Esophagus muscularis mucosa (tissue), 4 donors: ENCODE results near the gene SCO2. TPM values are rescaled to one million over a fixed set of nuclear protein-coding genes. Genes with fewer than 3 reads are reported as not detected.
A peak's percentile ranks its signal among the peaks of the same experiment; 100 is the strongest.

ENCODE experiments used
- DNase-seq: peaks from one replicate; pipeline ENCODE4 v3.0.0-alpha.2; 2017; ENCODE audit errors: extremely low spot score
- H3K27ac ChIP-seq, 4 donors: fragments of 200-600 bp; sonication (generic); replicated peaks in 1 of 4; 1 replicate in 3 of 4; 2 replicates in 1 of 4; pipeline ENCODE4 v1.5.1; 2016 to 2019; ENCODE audit warnings: mild to moderate bottlenecking in 1 of 4
- H3K27me3 ChIP-seq, 4 donors: fragments of 200-600 bp; sonication (generic); one replicate each; pipeline versions ENCODE4 v1.5.1 to v1.6.0; 2016 to 2019
- H3K36me3 ChIP-seq, 4 donors: fragments of 200-600 bp; sonication (generic); one replicate each; pipeline ENCODE4 v1.5.1; 2016 to 2019
- H3K4me1 ChIP-seq, 4 donors: fragments of 200-600 bp; sonication (generic); one replicate each; pipeline ENCODE4 v1.5.1; 2016 to 2019
- H3K4me3 ChIP-seq, 4 donors: fragments of 200-600 bp; sonication (generic); 1 replicate in 2 of 4; 2 replicates in 2 of 4; pipeline ENCODE4 v1.5.1; 2016 to 2019; ENCODE audit warnings: mild to moderate bottlenecking in 4 of 4, moderate library complexity in 1 of 4
- H3K9me3 ChIP-seq, 4 donors: fragments of 200-600 bp; sonication (generic); 1 replicate in 3 of 4; 2 replicates in 1 of 4; pipeline ENCODE4 v1.5.1; 2016 to 2019
- EP300 ChIP-seq: sonication (generic); formaldehyde crosslinking; IDR thresholded peaks from one replicate; pipeline ENCODE4 v1.6.1; 2017; ENCODE audit warnings: antibody characterized with exemption
- POLR2A ChIP-seq: fragments of 450-650 bp; IDR thresholded peaks from one replicate; pipeline ENCODE4 v1.6.1; 2017; ENCODE audit warnings: antibody characterized with exemption, moderate library complexity, mild to moderate bottlenecking, low read depth
- POLR2AphosphoS5 ChIP-seq, 2 donors: sonication (generic); formaldehyde crosslinking; IDR thresholded peaks; one replicate each; pipeline ENCODE4 v1.6.1; 2017; ENCODE audit warnings: antibody characterized with exemption in 2 of 2
- whole genome bisulfite sequencing: methylation state at CpG from one replicate; pipeline ENCODE4 v1.1.5; 2018; 5-methylcytosine and 5-hydroxymethylcytosine counted together
- intact Hi-C: fragments of 100-400 bp; cut with DNase I; formaldehyde crosslinking; loops from one replicate; pipeline ENCODE4 v1.15.1; 2023
- total RNA-seq, 4 donors: library from RNA; depleted of rRNA; stranded (reverse); fragments of >200 nt; gene quantifications; one replicate each; pipeline versions ENCODE4 v1.1.0 to v1.2.1, GENCODE V29; 2016
- TF ChIP-seq, protein P1 (sequence below), 3 experiments: fragments of 200-600 bp in 2 of 3; fragments of 450-650 bp in 1 of 3; sonication (generic) in 2 of 3; IDR thresholded peaks; one replicate each; pipeline ENCODE4 v1.5.1; 2017 to 2019; ENCODE audit warnings: antibody characterized with exemption in 3 of 3, mild to moderate bottlenecking in 2 of 3, moderate library complexity in 1 of 3

The SCO2 gene
- total RNA-seq, 4 donors from 2014 or later = 3.1 to 5.1 TPM; not detected in 2

DNA sequence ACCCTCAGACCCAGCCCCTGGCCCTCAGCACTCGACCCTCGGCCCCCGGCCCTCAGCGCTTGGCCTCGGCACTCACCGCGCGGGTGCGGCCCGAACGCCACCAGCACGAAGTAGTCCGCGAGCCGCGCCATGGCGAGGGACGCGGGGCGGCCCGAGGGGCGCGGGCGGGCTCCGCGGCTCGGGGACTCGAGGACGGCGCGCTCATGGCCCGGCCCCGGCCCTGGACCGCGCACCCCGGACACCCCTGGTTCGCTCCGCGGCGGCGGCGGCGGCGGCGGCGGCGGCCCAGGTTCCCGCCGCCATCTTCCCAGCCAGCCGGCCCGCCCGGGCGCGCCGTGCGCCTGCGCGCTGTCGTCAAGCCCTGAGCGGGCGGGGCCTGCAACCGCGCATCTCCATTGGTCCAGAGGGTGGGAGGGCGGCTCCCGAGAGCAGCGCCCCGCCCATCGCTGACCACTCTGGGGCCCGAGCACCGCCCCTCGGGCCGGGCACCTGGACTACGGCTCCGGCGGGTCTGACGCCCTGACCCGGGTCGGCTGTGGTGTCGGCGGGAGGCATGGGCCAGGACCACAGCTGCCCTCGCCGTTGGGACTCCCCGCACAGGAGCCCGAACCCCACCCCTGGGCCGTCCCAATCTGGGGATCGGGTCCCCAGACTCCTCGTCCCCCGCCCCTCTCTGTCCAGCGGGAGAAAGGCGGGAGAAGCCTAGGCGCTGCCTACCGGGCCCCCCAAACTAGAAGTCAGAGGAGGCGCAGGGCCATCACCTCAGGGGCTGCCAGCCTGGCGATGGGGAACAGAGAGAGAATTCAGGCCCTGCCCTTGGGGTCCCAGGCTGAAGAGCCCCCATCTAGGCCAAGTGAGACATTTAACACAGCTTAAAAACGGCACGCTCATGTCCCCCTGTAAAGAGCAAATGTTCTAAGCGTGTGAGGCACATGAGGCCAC is 50.4 kb downstream of the SCO2 start, which contains the start of gene SBF1:
SBF1 (minus strand) TSS at position 326 of the 942 bp plus-strand sequence; CDS start at position 131, 195 bp downstream.
- intact Hi-C loops = loop anchor here (5.0 to 10.0 kb wide), 2 partner anchors 32 to 230 kb away; partner anchors contain the start of genes LMF2, NCAPH2 and TUBGCP6
- no peaks in the 10 kb centered on the region for H3K9me3 ChIP-seq
- H3K4me3 ChIP-seq = peak within 1 kb of the TSS; percentile 84 to 98 (median 94)
- 26% methylated on average over 3 of the region's 97 CpGs for WGBS
- H3K36me3 ChIP-seq = no peaks in the 10 kb centered on the region
- peak; percentile 96 for DNase-seq
- peak within 1 kb of the TSS; percentile 85 to 90 (median 90) for H3K27ac ChIP-seq
- peak; percentile 8 for TF ChIP-seq POLR2A
- TF ChIP-seq, protein P1, sequence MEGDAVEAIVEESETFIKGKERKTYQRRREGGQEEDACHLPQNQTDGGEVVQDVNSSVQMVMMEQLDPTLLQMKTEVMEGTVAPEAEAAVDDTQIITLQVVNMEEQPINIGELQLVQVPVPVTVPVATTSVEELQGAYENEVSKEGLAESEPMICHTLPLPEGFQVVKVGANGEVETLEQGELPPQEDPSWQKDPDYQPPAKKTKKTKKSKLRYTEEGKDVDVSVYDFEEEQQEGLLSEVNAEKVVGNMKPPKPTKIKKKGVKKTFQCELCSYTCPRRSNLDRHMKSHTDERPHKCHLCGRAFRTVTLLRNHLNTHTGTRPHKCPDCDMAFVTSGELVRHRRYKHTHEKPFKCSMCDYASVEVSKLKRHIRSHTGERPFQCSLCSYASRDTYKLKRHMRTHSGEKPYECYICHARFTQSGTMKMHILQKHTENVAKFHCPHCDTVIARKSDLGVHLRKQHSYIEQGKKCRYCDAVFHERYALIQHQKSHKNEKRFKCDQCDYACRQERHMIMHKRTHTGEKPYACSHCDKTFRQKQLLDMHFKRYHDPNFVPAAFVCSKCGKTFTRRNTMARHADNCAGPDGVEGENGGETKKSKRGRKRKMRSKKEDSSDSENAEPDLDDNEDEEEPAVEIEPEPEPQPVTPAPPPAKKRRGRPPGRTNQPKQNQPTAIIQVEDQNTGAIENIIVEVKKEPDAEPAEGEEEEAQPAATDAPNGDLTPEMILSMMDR (IDR thresholded peaks at IDR 0.05) = no peak
- TF ChIP-seq POLR2AphosphoS5 (IDR thresholded peaks at IDR 0.05) = peak; percentile 61 to 77
- H3K4me1 ChIP-seq = peaks cover 42 to 52% (median 49%) of the 10 kb centered on the region in 4 donors
- peaks cover 0 to 16% (median 0%) of the 10 kb centered on the region in 4 donors for H3K27me3 ChIP-seq

DNA sequence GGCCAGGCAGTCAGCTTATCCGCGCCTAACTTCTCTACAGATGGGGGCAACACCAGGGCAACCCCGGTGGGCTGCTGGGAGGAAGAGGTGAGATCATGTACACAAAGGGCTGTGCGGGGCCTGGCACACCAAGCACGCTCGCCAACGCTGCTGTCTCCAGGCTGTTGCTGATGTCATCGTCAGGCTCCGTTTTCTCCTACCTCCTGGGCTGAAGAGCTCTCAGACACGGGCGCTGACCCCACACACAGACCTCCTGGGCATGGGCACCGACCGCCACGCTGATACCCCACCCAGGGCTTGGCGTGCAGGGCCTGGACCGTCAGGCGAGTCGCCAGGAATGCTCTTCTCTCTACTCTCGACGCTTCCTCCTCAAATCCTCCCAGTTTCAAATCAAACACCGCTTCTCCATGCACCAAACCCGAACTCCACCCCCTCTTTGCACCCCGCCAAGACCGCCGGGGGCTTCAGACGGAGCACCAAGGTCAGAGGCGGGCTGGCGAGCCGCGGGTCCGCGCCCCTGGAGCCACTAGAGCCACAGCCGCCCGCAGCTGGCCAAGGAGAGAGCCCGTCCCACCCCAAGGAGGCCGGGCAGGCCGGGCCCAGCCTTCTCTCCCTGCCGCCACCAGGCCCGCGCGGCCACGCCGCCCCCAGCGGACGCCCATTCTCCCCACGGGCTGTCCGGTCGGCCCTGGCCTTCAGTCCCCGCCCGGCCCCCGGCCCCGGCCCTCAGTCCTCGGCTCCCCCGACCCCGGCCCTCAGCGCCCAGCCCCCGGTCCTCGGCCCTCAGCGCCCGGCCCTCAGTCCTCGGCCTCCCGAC is 51.3 kb downstream of the SCO2 start:
- Histone ChIP-seq H3K27ac (peak overlapping the region; percentile 85 to 90 (median 90)), H3K27me3 (peaks cover 0 to 7% (median 0%) of the 10 kb centered on the region in 4 donors), H3K4me1 (peaks cover 51 to 61% (median 58%) of the 10 kb centered on the region in 4 donors), H3K36me3 (no peaks in the 10 kb centered on the region), H3K4me3 (peak overlapping the region; percentile 84 to 98 (median 94)), H3K9me3 (no peaks in the 10 kb centered on the region)
- 5% methylated on average over 28 of the region's 62 CpGs for WGBS
- intact Hi-C loops = loop anchor here (5.0 to 10.0 kb wide), 2 partner anchors 33 to 229 kb away; partner anchors contain the start of genes LMF2, NCAPH2 and TUBGCP6
- no peak for DNase-seq
- TF ChIP-seq EP300 = no peak
- TF ChIP-seq POLR2A = no peak
- TF ChIP-seq POLR2AphosphoS5 (IDR thresholded peaks at IDR 0.05) = peak in 1 of 2 donors; percentile 5

Other genes with a start within 250 kb of the SCO2 start
- 100 to 1,000 TPM; 115 to 218 (median 154) TPM for gene PLXNB2, start 218.0 kb downstream of the SCO2 start, total RNA-seq
- 1 to 10 TPM; 1.7 to 3.8 (median 2.5) TPM for gene DENND6B, start 198.6 kb downstream of the SCO2 start, total RNA-seq
- gene PPP6R2, start 182.3 kb downstream of the SCO2 start, total RNA-seq = 10 to 100 TPM; 57.7 to 79.4 (median 65.3) TPM
- 100 to 1,000 TPM in 2 of 4 donors, 10 to 100 TPM in 2; 56.1 to 121 (median 86.9) TPM for gene SBF1, start 50.6 kb downstream of the SCO2 start, total RNA-seq
- under 1 TPM in 1 of 4 donors, not detected in 3; under 0.01 TPM for gene ADM2, start 44.1 kb downstream of the SCO2 start, total RNA-seq
- gene MIOX, start 38.7 kb downstream of the SCO2 start, total RNA-seq = not detected
- gene LMF2, start 17.9 kb downstream of the SCO2 start, total RNA-seq = 10 to 100 TPM; 34.9 to 67.1 (median 46.8) TPM
- 10 to 100 TPM; 30.3 to 44.6 (median 41.7) TPM for gene NCAPH2, start 17.4 kb downstream of the SCO2 start, total RNA-seq
- gene TYMP, start 4.4 kb upstream of the SCO2 start, total RNA-seq = 10 to 100 TPM; 27.4 to 79.2 (median 35.9) TPM
- gene KLHDC7B, start 20.3 kb upstream of the SCO2 start, total RNA-seq = under 1 TPM in 1 of 4 donors, not detected in 3; 0.17 TPM
- gene SYCE3, start 37.3 kb upstream of the SCO2 start, total RNA-seq = not detected
- 10 to 100 TPM in 2 of 4 donors, 1 to 10 TPM in 2; 5.0 to 19.6 (median 14.6) TPM for gene CPT1B, start 52.8 kb upstream of the SCO2 start, total RNA-seq
- gene CHKB, start 57.3 kb upstream of the SCO2 start, total RNA-seq = 10 to 100 TPM; 20.7 to 43.5 (median 33.0) TPM
- 1 to 10 TPM; 1.2 to 4.2 (median 3.4) TPM for gene MAPK8IP2, start 75.2 kb upstream of the SCO2 start, total RNA-seq
- gene ARSA, start 102.6 kb upstream of the SCO2 start, total RNA-seq = 10 to 100 TPM; 24.5 to 49.4 (median 28.8) TPM
- 10 to 100 TPM in 3 of 4 donors, 1 to 10 TPM in 1; 7.0 to 21.1 (median 16.0) TPM for gene SHANK3, start 147.2 kb upstream of the SCO2 start, total RNA-seq
- gene ACR, start 212.6 kb upstream of the SCO2 start, total RNA-seq = under 1 TPM in 2 of 4 donors, not detected in 2; 0.42 to 0.46 TPM